Glutamatergic neuron (in vitro differentiated cells): ENCODE data around the gene ATP9B. TPM values are rescaled to one million over a fixed set of nuclear protein-coding genes. Genes with fewer than 3 reads are reported as not detected.

ENCODE experiments used
- DNase-seq: peaks from one replicate; pipeline ENCODE4 v3.0.0; 2022
- H3K27ac Mint-ChIP-seq: one replicate; pipeline ENCODE4 v1.8.0; 2020; ENCODE audit warnings: mild to moderate bottlenecking, mixed read lengths, inconsistent platforms; ENCODE audit not compliant: unreplicated experiment
- H3K27me3 Mint-ChIP-seq: one replicate; pipeline ENCODE4 v1.8.0; 2020; ENCODE audit warnings: mild to moderate bottlenecking, moderate library complexity, mixed read lengths, inconsistent platforms; ENCODE audit not compliant: unreplicated experiment
- H3K36me3 Mint-ChIP-seq: one replicate; pipeline ENCODE4 v1.8.0; 2020; ENCODE audit warnings: mild to moderate bottlenecking, mixed read lengths, inconsistent platforms; ENCODE audit not compliant: unreplicated experiment
- H3K4me1 Mint-ChIP-seq: one replicate; pipeline ENCODE4 v1.8.0; 2020; ENCODE audit warnings: mild to moderate bottlenecking, low read depth, mixed read lengths, inconsistent platforms; ENCODE audit not compliant: unreplicated experiment
- H3K4me3 Mint-ChIP-seq: one replicate; pipeline ENCODE4 v1.8.0; 2020; ENCODE audit warnings: mild to moderate bottlenecking, mixed read lengths, inconsistent platforms; ENCODE audit not compliant: unreplicated experiment
- H3K9me3 Mint-ChIP-seq: one replicate; pipeline ENCODE4 v1.8.0; 2020; ENCODE audit warnings: mild to moderate bottlenecking, moderate library complexity, mixed read lengths, inconsistent platforms; ENCODE audit not compliant: unreplicated experiment
- CTCF ChIP-seq: fragments of 200-600 bp; sonication (generic); IDR thresholded peaks from one replicate; pipeline ENCODE4 v1.5.0; 2021; ENCODE audit not compliant: partially characterized antibody, unreplicated experiment
- total RNA-seq: library from RNA; stranded (reverse); fragmentation: NEBNext Ultra II Directional; extraction: Animal tissue kit (Norgen Biotek cat#: 25700); gene quantifications from one replicate; pipeline ENCODE4 v1.2.1, GENCODE V29; 2021; ENCODE audit not compliant: unreplicated experiment

ATP9B gene
- total RNA-seq, 1 donor from 2014 or later, result 62.6 TPM

GRCh38 chr18:79413426-79413825, 344.2 kb downstream of the ATP9B start:
- H3K4me1 Mint-ChIP-seq, result peaks cover 10% of the 10 kb centered on the region
- H3K27ac Mint-ChIP-seq, result no peak overlapping the region
- H3K4me3 Mint-ChIP-seq, result peak overlapping the region; percentile 0
- H3K27me3 Mint-ChIP-seq, result peaks cover 4% of the 10 kb centered on the region
- DNase-seq, result peak; percentile 13
- H3K36me3 Mint-ChIP-seq, result peaks cover 12% of the 10 kb centered on the region
- peaks cover 1% of the 10 kb centered on the region for H3K9me3 Mint-ChIP-seq
- TF ChIP-seq CTCF, result no peak

- Mint-ChIP-seq H3K27me3 (peaks cover 4% of the 10 kb centered on the region), H3K9me3 (peaks cover 1% of the 10 kb centered on the region), H3K36me3 (peaks cover 12% of the 10 kb centered on the region), H3K4me1 (peaks cover 10% of the 10 kb centered on the region), H3K4me3 (no peak overlapping the region), H3K27ac (no peak overlapping the region)
- DNase-seq, result no peak
- TF ChIP-seq CTCF, result no peak
Observed at GRCh38 chr18:79413901-79414300, 344.7 kb downstream of the ATP9B start.

GRCh38 chr18:79416022-79416676, 347.0 kb downstream of the ATP9B start:
- H3K36me3 Mint-ChIP-seq, result peaks cover 18% of the 10 kb centered on the region
- H3K9me3 Mint-ChIP-seq, result peaks cover 6% of the 10 kb centered on the region
- H3K4me3 Mint-ChIP-seq, result no peak overlapping the region
- no peak overlapping the region for H3K27ac Mint-ChIP-seq
- H3K27me3 Mint-ChIP-seq, result peaks cover 10% of the 10 kb centered on the region
- DNase-seq, result no peak
- peaks cover 15% of the 10 kb centered on the region for H3K4me1 Mint-ChIP-seq
- TF ChIP-seq CTCF, result no peak

- peaks cover 15% of the 10 kb centered on the region for H3K4me1 Mint-ChIP-seq
- no peak overlapping the region for H3K27ac Mint-ChIP-seq
- peaks cover 6% of the 10 kb centered on the region for H3K9me3 Mint-ChIP-seq
- H3K36me3 Mint-ChIP-seq, result peaks cover 18% of the 10 kb centered on the region
- TF ChIP-seq CTCF, result no peak
- H3K4me3 Mint-ChIP-seq, result no peak overlapping the region
- H3K27me3 Mint-ChIP-seq, result peaks cover 10% of the 10 kb centered on the region
- no peak for DNase-seq
Observed at GRCh38 chr18:79416677-79417052, 347.5 kb downstream of the ATP9B start.

GRCh38 chr18:79418236-79418635, 349.0 kb downstream of the ATP9B start:
- Mint-ChIP-seq H3K27me3 (peaks cover 10% of the 10 kb centered on the region), H3K4me1 (peaks cover 12% of the 10 kb centered on the region), H3K4me3 (no peak overlapping the region), H3K36me3 (peaks cover 13% of the 10 kb centered on the region), H3K9me3 (peaks cover 6% of the 10 kb centered on the region), H3K27ac (no peak overlapping the region)
- no peak for DNase-seq
- no peak for TF ChIP-seq CTCF
